HFF-Myc (cell line): ENCODE results near the gene TNS1.

ENCODE experiments used
- DNase-seq: peaks from one replicate; pipeline ENCODE4 v3.0.0-alpha.2; 2011; ENCODE audit warnings: low read depth; ENCODE audit errors: extremely low read depth
- H3K4me3 ChIP-seq: replicated peaks from 2 replicates; pipeline ENCODE4 v1.5.1; 2011; ENCODE audit warnings: low read depth, mild to moderate bottlenecking, control low read depth, low read length
- CTCF ChIP-seq: IDR thresholded peaks from 2 replicates; pipeline ENCODE4 v1.5.1; 2012; ENCODE audit warnings: mild to moderate bottlenecking, low read depth, low read length, control low read depth; ENCODE audit errors: missing control alignments

TNS1 gene

GRCh38 chr2:218033590-218034496, 31.0 kb upstream of the TNS1 start:
- no peak for DNase-seq
- no peak overlapping the region for H3K4me3 ChIP-seq
- no peak for TF ChIP-seq CTCF

DNA sequence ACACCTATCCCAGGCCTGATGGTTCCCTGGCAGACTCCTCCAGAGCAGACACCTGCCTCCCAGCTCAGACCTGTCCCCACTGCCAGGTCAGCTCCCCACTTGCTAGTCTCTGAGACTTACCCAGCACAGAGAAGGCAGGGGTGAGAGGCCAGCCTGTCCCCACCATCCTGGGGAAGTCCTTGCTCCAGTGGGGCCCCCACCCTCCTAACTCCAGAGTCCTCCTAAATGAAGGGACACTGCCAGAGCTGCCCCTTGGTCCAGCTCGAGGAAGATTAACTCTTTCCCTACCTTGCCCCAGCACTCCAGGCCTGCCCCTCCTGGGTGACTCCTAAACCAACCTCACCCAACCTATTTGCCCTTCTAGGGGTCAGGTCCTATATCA, 30.4 kb upstream of the TNS1 start:
- TF ChIP-seq CTCF: no peak
- no peak for DNase-seq
- H3K4me3 ChIP-seq: no peak overlapping the region

DNA sequence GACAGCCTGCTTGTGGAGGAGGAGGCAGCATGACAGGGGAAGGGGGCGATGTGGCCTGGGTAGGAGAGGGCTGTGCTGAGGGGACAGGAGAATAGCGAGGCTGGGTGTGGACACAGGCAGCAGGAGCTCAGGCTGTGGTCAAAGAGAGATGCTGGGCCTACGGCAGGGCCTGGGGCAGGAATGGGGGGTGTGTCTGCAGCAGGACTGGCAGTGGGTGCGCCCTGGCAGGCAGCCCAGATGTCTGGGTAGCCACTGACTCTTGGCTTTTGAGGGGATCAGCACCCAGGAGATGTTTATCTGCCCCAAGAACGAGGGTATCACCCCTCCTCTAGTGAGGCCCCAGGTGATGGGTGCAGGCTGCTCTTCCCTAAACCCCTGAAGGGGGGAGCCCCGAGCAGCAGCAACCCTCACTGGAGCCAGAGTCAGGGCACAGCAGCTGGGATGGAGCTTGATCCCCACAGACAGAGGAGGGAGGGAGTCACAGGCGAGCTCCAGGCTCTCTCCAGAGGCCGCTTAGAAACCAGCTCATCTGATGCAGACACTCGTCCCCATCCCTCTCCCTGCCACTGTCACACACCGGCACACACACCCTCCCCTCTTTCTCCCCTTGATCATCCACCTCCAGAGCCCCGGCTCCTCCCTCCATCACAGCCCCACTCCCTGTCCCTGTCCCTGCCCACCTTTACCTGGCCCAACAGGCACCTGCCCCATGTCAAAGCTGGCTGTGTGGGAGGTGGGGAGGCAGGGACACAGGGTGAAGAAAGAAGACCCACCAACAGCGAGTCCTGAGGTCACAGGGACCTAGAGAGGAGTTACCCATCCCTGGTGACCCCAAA, 29.8 kb upstream of the TNS1 start:
- no peak for DNase-seq
- TF ChIP-seq CTCF: no peak
- no peak overlapping the region for H3K4me3 ChIP-seq

GRCh38 chr2:218031771-218032257, 29.0 kb upstream of the TNS1 start:
- no peak overlapping the region for H3K4me3 ChIP-seq
- TF ChIP-seq CTCF: no peak
- no peak for DNase-seq

- no peak overlapping the region for H3K4me3 ChIP-seq
- DNase-seq: no peak
- no peak for TF ChIP-seq CTCF
Observed at GRCh38 chr2:218031261-218031660, 28.5 kb upstream of the TNS1 start.

DNA sequence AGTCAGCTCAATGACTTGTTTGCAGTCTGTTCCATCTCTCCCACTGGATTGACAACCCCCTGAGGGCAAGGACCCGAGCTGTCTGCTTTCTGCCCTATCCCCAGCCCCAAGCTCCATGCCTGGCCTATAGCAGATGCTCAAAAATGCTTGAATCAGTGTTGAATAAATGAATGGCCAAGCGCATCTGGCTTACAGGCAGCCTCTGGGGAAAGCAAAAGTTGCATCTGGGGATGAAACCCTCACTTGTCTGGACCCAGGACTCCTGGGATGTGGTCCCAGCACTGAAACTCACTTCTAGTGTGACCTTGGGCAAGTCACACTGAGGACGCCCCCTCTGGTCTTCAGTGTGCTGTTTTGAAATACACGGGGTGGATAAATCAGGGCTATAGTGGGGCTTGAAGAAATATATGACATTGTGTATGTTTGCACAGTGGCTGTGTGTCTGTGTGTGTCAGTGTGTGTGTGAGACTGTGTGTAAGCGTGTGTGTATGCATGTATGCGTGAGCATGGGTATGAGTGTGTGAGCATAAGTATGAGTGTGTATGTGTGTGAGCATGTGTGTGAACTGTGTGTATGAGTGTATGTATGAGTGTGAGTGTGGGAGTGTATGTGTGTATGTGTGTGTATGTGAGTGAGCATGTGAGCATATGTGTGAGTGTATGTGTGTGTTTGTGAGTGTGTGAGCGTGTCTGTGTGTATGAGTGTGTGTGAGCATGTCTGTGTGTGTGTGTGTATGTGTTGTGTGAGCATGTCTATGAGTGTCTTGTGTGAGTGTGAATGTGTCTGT, 27.8 kb upstream of the TNS1 start:
- no peak for DNase-seq
- no peak for TF ChIP-seq CTCF
- no peak overlapping the region for H3K4me3 ChIP-seq
